ENCODE data around the gene PDCD1. TPM values are rescaled to one million over a fixed set of nuclear protein-coding genes. Genes with fewer than 3 reads are reported as not detected.

Gene PDCD1
- total RNA-seq, 4 donors from 2014 or later: 0.49 to 2.3 (median 1.1) TPM

GRCh38 chr2:241873081-241873802 lies 14.5 kb upstream of the PDCD1 start:
- TF ChIP-seq, protein P1, sequence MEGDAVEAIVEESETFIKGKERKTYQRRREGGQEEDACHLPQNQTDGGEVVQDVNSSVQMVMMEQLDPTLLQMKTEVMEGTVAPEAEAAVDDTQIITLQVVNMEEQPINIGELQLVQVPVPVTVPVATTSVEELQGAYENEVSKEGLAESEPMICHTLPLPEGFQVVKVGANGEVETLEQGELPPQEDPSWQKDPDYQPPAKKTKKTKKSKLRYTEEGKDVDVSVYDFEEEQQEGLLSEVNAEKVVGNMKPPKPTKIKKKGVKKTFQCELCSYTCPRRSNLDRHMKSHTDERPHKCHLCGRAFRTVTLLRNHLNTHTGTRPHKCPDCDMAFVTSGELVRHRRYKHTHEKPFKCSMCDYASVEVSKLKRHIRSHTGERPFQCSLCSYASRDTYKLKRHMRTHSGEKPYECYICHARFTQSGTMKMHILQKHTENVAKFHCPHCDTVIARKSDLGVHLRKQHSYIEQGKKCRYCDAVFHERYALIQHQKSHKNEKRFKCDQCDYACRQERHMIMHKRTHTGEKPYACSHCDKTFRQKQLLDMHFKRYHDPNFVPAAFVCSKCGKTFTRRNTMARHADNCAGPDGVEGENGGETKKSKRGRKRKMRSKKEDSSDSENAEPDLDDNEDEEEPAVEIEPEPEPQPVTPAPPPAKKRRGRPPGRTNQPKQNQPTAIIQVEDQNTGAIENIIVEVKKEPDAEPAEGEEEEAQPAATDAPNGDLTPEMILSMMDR (IDR thresholded peaks at IDR 0.05): no peak
- TF ChIP-seq POLR2A (IDR thresholded peaks at IDR 0.05): no peak
- H3K36me3 ChIP-seq: no peaks in the 10 kb centered on the region
- H3K27me3 ChIP-seq: no peaks in the 10 kb centered on the region
- H3K27ac ChIP-seq: no peak overlapping the region
- no peaks in the 10 kb centered on the region for H3K4me1 ChIP-seq
- no peak for DNase-seq
- intact Hi-C loops (cut with DNase I): loop anchor here (10.0 kb wide), 1 partner anchor 138 kb away; the partner anchor contains the start of gene D2HGDH
- H3K9me3 ChIP-seq: no peaks in the 10 kb centered on the region
- no peak overlapping the region for H3K4me3 ChIP-seq (replicated peaks in 1 of 3)
- WGBS, 2 donors: 91 to 98% methylated on average over 26 to 48 of the region's 54 CpGs

- Histone ChIP-seq H3K9me3 (no peaks in the 10 kb centered on the region), H3K27me3 (no peaks in the 10 kb centered on the region), H3K4me1 (no peaks in the 10 kb centered on the region), H3K27ac (no peak overlapping the region), H3K4me3 (replicated peaks in 1 of 3) (no peak overlapping the region), H3K36me3 (no peaks in the 10 kb centered on the region)
- intact Hi-C loops (cut with DNase I): loop anchor here (10.0 kb wide), 1 partner anchor 137 kb away; the partner anchor contains the start of gene D2HGDH
- 86 to 91% methylated on average over 4 to 15 of the region's 15 CpGs for WGBS, 2 donors
- no peak for TF ChIP-seq POLR2A (IDR thresholded peaks at IDR 0.05)
- TF ChIP-seq, protein P1 (IDR thresholded peaks at IDR 0.05): no peak
- no peak for DNase-seq
These were observed 13.6 kb upstream of the PDCD1 start for GRCh38 chr2:241872313-241872642.

DNA sequence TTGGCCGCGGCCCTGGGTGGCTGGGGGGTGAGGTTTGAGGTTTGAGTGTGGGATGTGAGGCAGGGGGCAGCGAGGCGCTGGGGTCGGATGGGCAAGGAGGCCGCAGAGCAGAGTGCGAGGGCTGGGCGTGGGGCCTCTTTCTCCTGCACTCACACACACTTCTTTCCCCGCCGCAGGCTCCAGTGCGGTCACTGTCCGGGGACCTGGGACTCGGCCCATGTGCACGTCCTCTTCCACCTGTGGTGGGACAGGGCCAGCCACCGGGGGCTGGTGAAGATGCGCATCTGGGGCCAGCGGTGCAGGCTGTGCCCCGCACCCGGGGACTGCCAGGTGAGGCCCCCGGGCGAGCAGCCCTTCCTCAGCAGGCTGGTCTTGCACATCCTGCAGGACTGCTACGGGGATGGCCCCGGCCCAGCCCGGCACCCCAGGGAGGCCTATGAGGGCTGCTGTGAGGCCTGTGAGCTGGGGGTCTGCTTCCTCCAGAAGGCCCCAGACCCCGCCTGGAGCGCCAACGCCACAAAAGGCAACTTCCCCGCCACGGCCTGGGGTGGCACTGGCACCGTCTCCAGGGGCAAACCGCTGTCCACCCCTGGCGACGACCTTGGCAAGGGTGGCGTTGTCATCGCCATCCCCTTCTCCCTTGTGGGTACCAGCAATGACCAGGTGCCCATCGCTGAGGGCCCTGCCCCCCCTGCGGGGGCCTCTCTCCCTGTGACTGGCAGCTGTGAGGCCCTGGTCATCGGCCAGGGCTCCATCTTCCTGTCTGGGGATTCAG lies 13.0 kb upstream of the PDCD1 start:
- Histone ChIP-seq H3K36me3 (no peaks in the 10 kb centered on the region), H3K27ac (no peak overlapping the region), H3K4me1 (no peaks in the 10 kb centered on the region), H3K4me3 (replicated peaks in 1 of 3) (no peak overlapping the region), H3K27me3 (no peaks in the 10 kb centered on the region), H3K9me3 (no peaks in the 10 kb centered on the region)
- intact Hi-C loops (cut with DNase I): loop anchor here (10.0 kb wide), 1 partner anchor 137 kb away; the partner anchor contains the start of gene D2HGDH
- WGBS, 2 donors: 88 to 89% methylated on average over 21 to 37 of the region's 38 CpGs
- TF ChIP-seq, protein P1 (IDR thresholded peaks at IDR 0.05): no peak
- TF ChIP-seq POLR2A (IDR thresholded peaks at IDR 0.05): no peak
- no peak for DNase-seq

GRCh38 chr2:241870611-241871537 lies 12.2 kb upstream of the PDCD1 start:
- Histone ChIP-seq H3K9me3 (no peaks in the 10 kb centered on the region), H3K4me3 (replicated peaks in 1 of 3) (no peak overlapping the region), H3K27me3 (no peaks in the 10 kb centered on the region), H3K27ac (no peak overlapping the region), H3K36me3 (no peaks in the 10 kb centered on the region), H3K4me1 (no peaks in the 10 kb centered on the region)
- TF ChIP-seq POLR2A (IDR thresholded peaks at IDR 0.05): no peak
- TF ChIP-seq, protein P1 (IDR thresholded peaks at IDR 0.05): no peak
- no peak for DNase-seq
- intact Hi-C loops (cut with DNase I): loop anchor here (10.0 kb wide), 1 partner anchor 136 kb away; the partner anchor contains the start of gene D2HGDH
- WGBS, 2 donors: 73 to 78% methylated on average over 15 to 27 of the region's 28 CpGs

All from thyroid gland (tissue), 4 donors.